KMS-11 (cell line): ENCODE measurements around the gene GPR137C.

Experiments
- H2AFZ ChIP-seq: fragments of 200-600 bp; sonication (generic); 2 replicates; pipeline ENCODE4 v1.6.1; 2016; ENCODE audit warnings: antibody characterized with exemption, mixed run types, low read depth
- H3K27ac ChIP-seq: fragments of 200-600 bp; sonication (generic); 2 replicates; pipeline ENCODE4 v1.6.1; 2016; ENCODE audit warnings: mild to moderate bottlenecking, mixed run types
- H3K27me3 ChIP-seq: fragments of 200-600 bp; sonication (generic); 2 replicates; pipeline ENCODE4 v1.6.1; 2017; ENCODE audit warnings: mild to moderate bottlenecking, low read depth, mixed run types, moderate library complexity; ENCODE audit not compliant: insufficient read depth
- H3K36me3 ChIP-seq: fragments of 200-600 bp; sonication (generic); 2 replicates; pipeline ENCODE4 v1.6.1; 2017; ENCODE audit warnings: mild to moderate bottlenecking, mixed run types; ENCODE audit not compliant: insufficient read depth
- H3K4me1 ChIP-seq: fragments of 200-600 bp; sonication (generic); 2 replicates; pipeline ENCODE4 v1.6.1; 2016; ENCODE audit warnings: mild to moderate bottlenecking, low read depth, mixed run types; ENCODE audit not compliant: poor library complexity, severe bottlenecking
- H3K4me2 ChIP-seq: fragments of 200-600 bp; sonication (generic); 2 replicates; pipeline ENCODE4 v1.7.0; 2016; ENCODE audit warnings: mild to moderate bottlenecking, mixed run types
- H3K4me3 ChIP-seq: fragments of 200-600 bp; sonication (generic); IDR thresholded peaks from 2 replicates; pipeline ENCODE4 v1.6.1; 2017; ENCODE audit warnings: low read depth, low read length, mixed read lengths; ENCODE audit not compliant: insufficient read depth
- H3K79me2 ChIP-seq: fragments of 200-600 bp; sonication (generic); 2 replicates; pipeline ENCODE4 v1.6.1; 2016; ENCODE audit warnings: low read depth, mixed run types; ENCODE audit not compliant: insufficient read depth
- H3K9ac ChIP-seq: fragments of 200-600 bp; sonication (generic); 2 replicates; pipeline ENCODE4 v1.6.1; 2016; ENCODE audit warnings: mild to moderate bottlenecking, mixed run types
- H4K20me1 ChIP-seq: fragments of 200-600 bp; sonication (generic); 2 replicates; pipeline ENCODE4 v1.6.1; 2016; ENCODE audit warnings: mild to moderate bottlenecking, mixed run types; ENCODE audit not compliant: insufficient read depth
- CTCF ChIP-seq: fragments of 200-600 bp; sonication (generic); conservative IDR thresholded peaks from 2 replicates; pipeline ENCODE4 v1.6.1; 2017; ENCODE audit warnings: low read depth, mild to moderate bottlenecking, antibody characterized with exemption, low read length, moderate library complexity, mixed read lengths

The GPR137C gene

GRCh38 chr14:52660832-52661231 is 108.2 kb downstream of the GPR137C start:
- H2AFZ ChIP-seq = no peak overlapping the region
- H3K9ac ChIP-seq = no peak overlapping the region
- no peak overlapping the region for H3K27ac ChIP-seq
- TF ChIP-seq CTCF = no peak
- H3K27me3 ChIP-seq = no peaks in the 10 kb centered on the region
- H3K36me3 ChIP-seq = no peaks in the 10 kb centered on the region
- H3K79me2 ChIP-seq = no peaks in the 10 kb centered on the region
- no peak overlapping the region for H3K4me3 ChIP-seq
- no peaks in the 10 kb centered on the region for H4K20me1 ChIP-seq
- peaks cover 9% of the 10 kb centered on the region for H3K4me1 ChIP-seq
- H3K4me2 ChIP-seq = no peak overlapping the region

- H3K27me3 ChIP-seq = no peaks in the 10 kb centered on the region
- no peak overlapping the region for H3K4me3 ChIP-seq
- H2AFZ ChIP-seq = no peak overlapping the region
- H3K4me1 ChIP-seq = peaks cover 9% of the 10 kb centered on the region
- no peak overlapping the region for H3K4me2 ChIP-seq
- H3K36me3 ChIP-seq = no peaks in the 10 kb centered on the region
- no peaks in the 10 kb centered on the region for H3K79me2 ChIP-seq
- no peak for TF ChIP-seq CTCF
- H3K27ac ChIP-seq = no peak overlapping the region
- no peak overlapping the region for H3K9ac ChIP-seq
- H4K20me1 ChIP-seq = no peaks in the 10 kb centered on the region
These were observed 108.7 kb downstream of the GPR137C start for GRCh38 chr14:52661314-52661713.

- no peak overlapping the region for H3K4me3 ChIP-seq
- no peak for TF ChIP-seq CTCF
- H3K4me1 ChIP-seq = peaks cover 9% of the 10 kb centered on the region
- no peak overlapping the region for H3K9ac ChIP-seq
- no peaks in the 10 kb centered on the region for H4K20me1 ChIP-seq
- H3K4me2 ChIP-seq = no peak overlapping the region
- H2AFZ ChIP-seq = no peak overlapping the region
- no peaks in the 10 kb centered on the region for H3K36me3 ChIP-seq
- no peak overlapping the region for H3K27ac ChIP-seq
- H3K27me3 ChIP-seq = no peaks in the 10 kb centered on the region
- H3K79me2 ChIP-seq = no peaks in the 10 kb centered on the region
These were observed 111.2 kb downstream of the GPR137C start for GRCh38 chr14:52663850-52664249.

GRCh38 chr14:52678591-52678990 is 126.0 kb downstream of the GPR137C start:
- Histone ChIP-seq H3K79me2 (peaks cover 7% of the 10 kb centered on the region; the same call in 1 of the 2 replicates), H4K20me1 (no peaks in the 10 kb centered on the region), H3K9ac (no peak overlapping the region), H3K27ac (no peak overlapping the region), H3K4me1 (no peaks in the 10 kb centered on the region), H3K27me3 (no peaks in the 10 kb centered on the region), H2AFZ (no peak overlapping the region), H3K4me3 (no peak overlapping the region), H3K36me3 (no peaks in the 10 kb centered on the region), H3K4me2 (no peak overlapping the region)
- TF ChIP-seq CTCF = peak; percentile 31; the same call in 1 of the 2 replicates
